ENCODE measurements around the gene CARNS1.

DNA sequence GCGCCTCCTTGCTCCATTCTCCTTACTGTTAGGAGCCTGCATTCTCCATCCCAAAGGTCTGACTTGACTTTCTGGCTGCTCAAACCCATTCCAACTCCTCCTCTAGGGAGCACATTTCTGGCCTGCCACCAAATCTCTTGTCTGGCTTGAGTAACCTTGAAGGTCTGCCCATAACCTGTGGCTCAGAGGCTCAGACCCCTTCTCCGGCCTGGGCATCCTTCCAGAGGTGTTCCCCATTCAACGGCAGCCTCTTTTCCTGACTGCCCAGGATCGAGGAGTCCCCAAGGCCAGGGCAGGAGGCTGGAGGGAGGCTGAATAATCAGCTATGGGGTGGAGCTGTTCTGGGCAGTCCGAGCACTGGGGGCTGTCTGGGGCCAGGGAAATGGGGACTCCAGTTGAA, 21.5 kb upstream of the CARNS1 start:
- TF ChIP-seq, protein P1, sequence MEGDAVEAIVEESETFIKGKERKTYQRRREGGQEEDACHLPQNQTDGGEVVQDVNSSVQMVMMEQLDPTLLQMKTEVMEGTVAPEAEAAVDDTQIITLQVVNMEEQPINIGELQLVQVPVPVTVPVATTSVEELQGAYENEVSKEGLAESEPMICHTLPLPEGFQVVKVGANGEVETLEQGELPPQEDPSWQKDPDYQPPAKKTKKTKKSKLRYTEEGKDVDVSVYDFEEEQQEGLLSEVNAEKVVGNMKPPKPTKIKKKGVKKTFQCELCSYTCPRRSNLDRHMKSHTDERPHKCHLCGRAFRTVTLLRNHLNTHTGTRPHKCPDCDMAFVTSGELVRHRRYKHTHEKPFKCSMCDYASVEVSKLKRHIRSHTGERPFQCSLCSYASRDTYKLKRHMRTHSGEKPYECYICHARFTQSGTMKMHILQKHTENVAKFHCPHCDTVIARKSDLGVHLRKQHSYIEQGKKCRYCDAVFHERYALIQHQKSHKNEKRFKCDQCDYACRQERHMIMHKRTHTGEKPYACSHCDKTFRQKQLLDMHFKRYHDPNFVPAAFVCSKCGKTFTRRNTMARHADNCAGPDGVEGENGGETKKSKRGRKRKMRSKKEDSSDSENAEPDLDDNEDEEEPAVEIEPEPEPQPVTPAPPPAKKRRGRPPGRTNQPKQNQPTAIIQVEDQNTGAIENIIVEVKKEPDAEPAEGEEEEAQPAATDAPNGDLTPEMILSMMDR (IDR thresholded peaks at IDR 0.05): no peak
- TF ChIP-seq POLR2A (IDR thresholded peaks at IDR 0.05): no peak
- TF ChIP-seq POLR2AphosphoS5 (IDR thresholded peaks at IDR 0.05; ENCODE audit: insufficient read depth in 1 of 2, low read depth in 1 of 2): no peak
